CD14-positive monocyte (primary cell): ENCODE results near the gene EVA1B. TPM values are rescaled to one million over a fixed set of nuclear protein-coding genes. Genes with fewer than 3 reads are reported as not detected.

ENCODE experiments used
- DNase-seq, 3 donors: peaks; one replicate each; pipeline ENCODE4 v3.0.0-alpha.2; 2011 to 2022
- H2AFZ ChIP-seq: 2 replicates; pipeline ENCODE4 v1.6.0; 2012; ENCODE audit warnings: mild to moderate bottlenecking, low read depth, low read length, inconsistent platforms; ENCODE audit not compliant: insufficient read depth, poor library complexity, severe bottlenecking
- H3K27ac ChIP-seq, 2 donors: 1 replicate in 1 of 2; 2 replicates in 1 of 2; pipeline ENCODE4 v1.5.1; 2012 to 2013; ENCODE audit warnings: low read length in 2 of 2, control low read depth in 1 of 2, inconsistent platforms in 1 of 2, low read depth in 1 of 2, mild to moderate bottlenecking in 1 of 2
- H3K27me3 ChIP-seq, 2 donors: one replicate each; pipeline versions ENCODE4 v1.6.0 to v1.6.1; 2011 to 2013; ENCODE audit warnings: low read length in 2 of 2; ENCODE audit not compliant: control insufficient read depth in 2 of 2, insufficient read depth in 2 of 2
- H3K36me3 ChIP-seq, 2 donors: replicated peaks in 1 of 2; 1 replicate in 1 of 2; 2 replicates in 1 of 2; pipeline versions ENCODE4 v1.5.1 to v1.6.1; 2012 to 2013; ENCODE audit warnings: low read length in 2 of 2, control low read depth in 1 of 2, inconsistent platforms in 1 of 2, mild to moderate bottlenecking in 1 of 2; ENCODE audit not compliant: insufficient read depth in 2 of 2, control insufficient read depth in 1 of 2
- H3K4me1 ChIP-seq, 2 donors: 1 replicate in 1 of 2; 2 replicates in 1 of 2; pipeline versions ENCODE4 v1.5.1 to v1.6.1; 2012 to 2013; ENCODE audit warnings: low read length in 2 of 2, control low read depth in 1 of 2, inconsistent platforms in 1 of 2, mild to moderate bottlenecking in 1 of 2, moderate library complexity in 1 of 2; ENCODE audit not compliant: insufficient read depth in 2 of 2, control insufficient read depth in 1 of 2
- H3K4me2 ChIP-seq: replicated peaks from 2 replicates; pipeline ENCODE3; 2012; ENCODE audit warnings: low read length, moderate library complexity, mild to moderate bottlenecking; ENCODE audit not compliant: poor library complexity, severe bottlenecking; ENCODE audit errors: extremely low read depth
- H3K4me3 ChIP-seq, 3 experiments: fragments of 200-600 bp in 1 of 3; sonication (generic) in 1 of 3; replicated peaks in 1 of 3; 1 replicate in 2 of 3; 2 replicates in 1 of 3; pipeline ENCODE4 v1.5.1; 2011 to 2013; ENCODE audit warnings: low read length in 3 of 3, mild to moderate bottlenecking in 3 of 3, control low read depth in 2 of 3, low read depth in 2 of 3, inconsistent platforms in 1 of 3, moderate library complexity in 1 of 3
- H3K79me2 ChIP-seq: 2 replicates; pipeline ENCODE4 v1.6.0; 2012; ENCODE audit warnings: mild to moderate bottlenecking, control low read depth, inconsistent platforms, low read length, moderate library complexity; ENCODE audit not compliant: insufficient read depth
- H3K9ac ChIP-seq: 2 replicates; pipeline ENCODE4 v1.6.0; 2017; ENCODE audit warnings: low read length, mild to moderate bottlenecking; ENCODE audit not compliant: insufficient read depth, poor library complexity, severe bottlenecking
- H3K9me3 ChIP-seq, 2 donors: replicated peaks in 1 of 2; 1 replicate in 1 of 2; 2 replicates in 1 of 2; pipeline versions ENCODE4 v1.5.1 to v1.6.1; 2012 to 2013; ENCODE audit warnings: low read length in 2 of 2, control low read depth in 1 of 2; ENCODE audit not compliant: control insufficient read depth in 1 of 2, insufficient read depth in 1 of 2
- H4K20me1 ChIP-seq: 2 replicates; pipeline ENCODE4 v1.6.0; 2012; ENCODE audit warnings: mild to moderate bottlenecking, low read length, control low read depth, moderate library complexity; ENCODE audit not compliant: insufficient read depth
- H3K27ac Mint-ChIP-seq, 7 donors: one replicate each; pipeline ENCODE4 v1.8.0; 2020; ENCODE audit warnings: mild to moderate bottlenecking in 7 of 7, mixed read lengths in 7 of 7, moderate library complexity in 6 of 7, inconsistent platforms in 2 of 7
- H3K27me3 Mint-ChIP-seq, 3 donors: one replicate each; pipeline ENCODE4 v1.8.0; 2021 to 2022; ENCODE audit warnings: low read depth in 3 of 3, mild to moderate bottlenecking in 3 of 3, mixed read lengths in 3 of 3, moderate library complexity in 3 of 3, inconsistent platforms in 1 of 3
- H3K36me3 Mint-ChIP-seq, 2 donors: one replicate each; pipeline ENCODE4 v1.8.0; 2020; ENCODE audit warnings: mixed read lengths in 2 of 2, inconsistent platforms in 1 of 2, mild to moderate bottlenecking in 1 of 2
- H3K4me1 Mint-ChIP-seq: one replicate; pipeline ENCODE4 v1.8.0; 2020; ENCODE audit warnings: mild to moderate bottlenecking, mixed read lengths
- H3K4me3 Mint-ChIP-seq, 2 donors: one replicate each; pipeline ENCODE4 v1.8.0; 2020; ENCODE audit warnings: mild to moderate bottlenecking in 2 of 2, mixed read lengths in 2 of 2, moderate library complexity in 1 of 2
- H3K9me3 Mint-ChIP-seq, 7 donors: one replicate each; pipeline ENCODE4 v1.8.0; 2020 to 2022; ENCODE audit warnings: mixed read lengths in 7 of 7, mild to moderate bottlenecking in 6 of 7, moderate library complexity in 6 of 7, inconsistent platforms in 2 of 7
- WGBS: methylation state at CpG from one replicate; pipeline ENCODE4 v1.1.5; 2013; ENCODE audit warnings: missing lambda C conversion rate; ENCODE audit not compliant: insufficient coverage; 5-methylcytosine and 5-hydroxymethylcytosine counted together
- intact Hi-C, 2 donors: fragments of 100-400 bp; cut with micrococcal nuclease; formaldehyde crosslinking; loops; one replicate each; pipeline versions ENCODE4 v1.15.0 to v1.15.1; 2023
- polyA plus RNA-seq, 3 donors: library from polyadenylated mRNA; depleted of rRNA in 1 of 3; unstranded in 2 of 3; stranded (reverse) in 1 of 3; fragments of 300-500 nt in 2 of 3; fragments of >200 nt in 1 of 3; fragmentation: Illumina TruSeq in 2 of 3; gene quantifications; 1 replicate in 2 of 3; 2 replicates in 1 of 3; pipeline ENCODE4 v1.2.3, GENCODE V29; 2012 to 2021
- TF ChIP-seq, protein P1 (sequence below): fragments of 200-600 bp; IDR thresholded peaks from one replicate; pipeline ENCODE4 v1.8.0; 2022; ENCODE audit warnings: antibody characterized with exemption, mild to moderate bottlenecking

EVA1B gene
- polyA plus RNA-seq, 3 donors = 13.7 to 19.1 (median 16.6) TPM

- Histone ChIP-seq H3K79me2 (no peaks in the 10 kb centered on the region), H3K27ac (no peak overlapping the region), H2AFZ (no peak overlapping the region), H3K4me2 (no peak overlapping the region), H3K36me3 (peaks cover 36 to 47% of the 10 kb centered on the region in 2 donors), H3K4me1 (peaks cover 13 to 16% of the 10 kb centered on the region in 2 donors), H3K9me3 (no peaks in the 10 kb centered on the region), H4K20me1 (peaks cover 54% of the 10 kb centered on the region), H3K27me3 (no peaks in the 10 kb centered on the region), H3K4me3 (no peak overlapping the region), H3K9ac (no peak overlapping the region)
- TF ChIP-seq, protein P1, sequence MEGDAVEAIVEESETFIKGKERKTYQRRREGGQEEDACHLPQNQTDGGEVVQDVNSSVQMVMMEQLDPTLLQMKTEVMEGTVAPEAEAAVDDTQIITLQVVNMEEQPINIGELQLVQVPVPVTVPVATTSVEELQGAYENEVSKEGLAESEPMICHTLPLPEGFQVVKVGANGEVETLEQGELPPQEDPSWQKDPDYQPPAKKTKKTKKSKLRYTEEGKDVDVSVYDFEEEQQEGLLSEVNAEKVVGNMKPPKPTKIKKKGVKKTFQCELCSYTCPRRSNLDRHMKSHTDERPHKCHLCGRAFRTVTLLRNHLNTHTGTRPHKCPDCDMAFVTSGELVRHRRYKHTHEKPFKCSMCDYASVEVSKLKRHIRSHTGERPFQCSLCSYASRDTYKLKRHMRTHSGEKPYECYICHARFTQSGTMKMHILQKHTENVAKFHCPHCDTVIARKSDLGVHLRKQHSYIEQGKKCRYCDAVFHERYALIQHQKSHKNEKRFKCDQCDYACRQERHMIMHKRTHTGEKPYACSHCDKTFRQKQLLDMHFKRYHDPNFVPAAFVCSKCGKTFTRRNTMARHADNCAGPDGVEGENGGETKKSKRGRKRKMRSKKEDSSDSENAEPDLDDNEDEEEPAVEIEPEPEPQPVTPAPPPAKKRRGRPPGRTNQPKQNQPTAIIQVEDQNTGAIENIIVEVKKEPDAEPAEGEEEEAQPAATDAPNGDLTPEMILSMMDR = no peak
- Mint-ChIP-seq H3K27me3 (peaks cover 0 to 1% (median 0%) of the 10 kb centered on the region in 3 donors), H3K36me3 (peaks cover 34 to 45% of the 10 kb centered on the region in 2 donors), H3K4me3 (no peak overlapping the region), H3K9me3 (peaks cover 0 to 2% (median 0%) of the 10 kb centered on the region in 7 donors), H3K4me1 (peaks cover 20% of the 10 kb centered on the region), H3K27ac (peak overlapping the region in 2 of 7 donors; percentile 30 to 69)
- intact Hi-C loops = no loop called here
- 63% methylated on average over 6 of the region's 7 CpGs for WGBS
- no peak for DNase-seq
Measured at GRCh38 chr1:36339215-36339614, 15.8 kb upstream of the EVA1B start.

- Histone ChIP-seq H3K27me3 (no peaks in the 10 kb centered on the region), H3K36me3 (peaks cover 27 to 34% of the 10 kb centered on the region in 2 donors), H3K4me3 (no peak overlapping the region), H3K4me2 (no peak overlapping the region), H3K4me1 (peaks cover 13 to 16% of the 10 kb centered on the region in 2 donors), H2AFZ (no peak overlapping the region), H3K9ac (no peak overlapping the region), H3K9me3 (no peaks in the 10 kb centered on the region), H4K20me1 (peaks cover 42% of the 10 kb centered on the region), H3K27ac (no peak overlapping the region), H3K79me2 (no peaks in the 10 kb centered on the region)
- peaks cover 26 to 32% of the 10 kb centered on the region in 2 donors for H3K36me3 Mint-ChIP-seq
- no peak overlapping the region for H3K4me3 Mint-ChIP-seq
- peaks cover 19% of the 10 kb centered on the region for H3K4me1 Mint-ChIP-seq
- intact Hi-C loops = no loop called here
- TF ChIP-seq, protein P1 = no peak
- no peak overlapping the region for H3K27ac Mint-ChIP-seq
- WGBS = 96% methylated on average over 4 of the region's 6 CpGs
- no peak for DNase-seq
- peaks cover 0 to 1% (median 1%) of the 10 kb centered on the region in 3 donors for H3K27me3 Mint-ChIP-seq
- peaks cover 0 to 2% (median 0%) of the 10 kb centered on the region in 7 donors for H3K9me3 Mint-ChIP-seq
Measured at GRCh38 chr1:36337830-36338229, 14.4 kb upstream of the EVA1B start.
